K562 (cell line): ENCODE data around the gene ZKSCAN1. TPM values are rescaled to one million over a fixed set of nuclear protein-coding genes. Genes with fewer than 3 reads are reported as not detected.
A peak's percentile ranks its signal among the peaks of the same experiment; 100 is the strongest.

Experiments
- ATAC-seq: fragments of 200-7000 bp; cut with Tn5 transposase; 3 replicates; pipeline ENCODE4 v1.9.1; 2020; ENCODE audit warnings: moderate library complexity
- BruUV-seq: library from RNA; stranded (reverse); fragments of 400-500 nt; replicated peaks from 2 replicates; lab custom pipeline; 2021; lab: Mats Ljungman, UMichigan
- CTCF ChIA-PET: fragments of 300-600 bp; formaldehyde crosslinking; extraction: SDS; loops from one replicate; lab custom pipeline; 2021; ENCODE audit warnings: low intra/inter-chr PET ratio; lab: Yijun Ruan, JAX
- POLR2A ChIA-PET: fragments of 300-600, 350-650 bp; sonication (Branson Sonifier 250); formaldehyde crosslinking; extraction: SDS; loops from one replicate; lab custom pipeline; 2021; ENCODE audit warnings: antibody characterized with exemption, inconsistent platforms; lab: Yijun Ruan, JAX
- DNase-seq, 4 experiments: peaks; one replicate each; pipeline versions ENCODE4 v3.0.0 to v3.0.0-alpha.2; 2011 to 2018; ENCODE audit warnings: low spot score in 3 of 4, mixed read lengths in 3 of 4; ENCODE audit errors: extremely low read depth in 1 of 4
- FAIRE-seq: peaks from 2 replicates; lab custom pipeline; 2011; peaks lifted over from hg19 to GRCh38; lab: Jason Lieb, UNC
- H2AFZ ChIP-seq: 2 replicates; pipeline ENCODE4 v1.6.0; 2011; ENCODE audit warnings: low read depth, low read length, control low read depth, inconsistent platforms
- H3K27ac ChIP-seq: fragments of 200-600 bp; 3 replicates; pipeline ENCODE4 v1.8.0; 2011; ENCODE audit warnings: low read depth, mild to moderate bottlenecking, control low read depth, inconsistent platforms, low read length, moderate library complexity, mixed read lengths; ENCODE audit errors: extremely low read depth
- H3K27me3 ChIP-seq, 2 experiments: fragments of 300-600 bp in 1 of 2; 2 replicates in 1 of 2; 3 replicates in 1 of 2; pipeline versions ENCODE4 v1.6.0 to v1.8.0; 2011; ENCODE audit warnings: inconsistent platforms in 2 of 2, low read length in 2 of 2, mild to moderate bottlenecking in 1 of 2, mixed read lengths in 1 of 2, moderate library complexity in 1 of 2; ENCODE audit not compliant: control insufficient read depth in 2 of 2, insufficient read depth in 2 of 2
- H3K36me3 ChIP-seq: fragments of 300-600 bp; 3 replicates; pipeline ENCODE4 v1.8.0; 2011; ENCODE audit warnings: mild to moderate bottlenecking, low read length, inconsistent platforms; ENCODE audit not compliant: control insufficient read depth, insufficient read depth
- H3K4me1 ChIP-seq, 2 experiments: fragments of 200-600 bp in 1 of 2; replicated peaks in 1 of 2; 2 replicates in 1 of 2; 3 replicates in 1 of 2; pipeline versions ENCODE4 v1.5.1 to v1.8.0; 2011; ENCODE audit warnings: inconsistent platforms in 2 of 2, low read length in 2 of 2, mild to moderate bottlenecking in 1 of 2, mixed read lengths in 1 of 2, moderate library complexity in 1 of 2; ENCODE audit not compliant: control insufficient read depth in 2 of 2, insufficient read depth in 2 of 2
- H3K4me2 ChIP-seq: 2 replicates; pipeline ENCODE4 v1.6.1; 2011; ENCODE audit warnings: low read length, control low read depth, inconsistent platforms, mixed read lengths; ENCODE audit not compliant: insufficient read depth
- H3K4me3 ChIP-seq: fragments of 200-600 bp; sonication (generic), shearing (Covaris generic); 2 replicates; pipeline ENCODE4 v1.5.1; 2016; ENCODE audit warnings: control low read depth, inconsistent platforms
- H3K79me2 ChIP-seq: fragments of 200-600 bp; 3 replicates; pipeline ENCODE4 v1.8.0; 2011; ENCODE audit warnings: low read length, inconsistent platforms; ENCODE audit not compliant: control insufficient read depth, insufficient read depth
- H3K9ac ChIP-seq, 2 experiments: 2 replicates each; pipeline versions ENCODE4 v1.6.0 to v1.6.1; 2011; ENCODE audit warnings: low read depth in 2 of 2, low read length in 2 of 2, control low read depth in 1 of 2, inconsistent platforms in 1 of 2, mild to moderate bottlenecking in 1 of 2, mixed read lengths in 1 of 2; ENCODE audit not compliant: insufficient read depth in 1 of 2
- H3K9me1 ChIP-seq: one replicate; pipeline ENCODE4 v1.6.0; 2011; ENCODE audit warnings: inconsistent platforms, mild to moderate bottlenecking, low read length, moderate library complexity; ENCODE audit not compliant: control insufficient read depth, insufficient read depth
- H3K9me3 ChIP-seq: replicated peaks from 2 replicates; pipeline ENCODE4 v1.5.1; 2011; ENCODE audit warnings: low read depth, low read length, inconsistent platforms; ENCODE audit not compliant: control insufficient read depth, insufficient read depth
- H4K20me1 ChIP-seq: replicated peaks from 2 replicates; pipeline ENCODE4 v1.6.1; 2011; ENCODE audit warnings: low read length, inconsistent platforms, mixed read lengths; ENCODE audit not compliant: control insufficient read depth, insufficient read depth
- E2F5 ChIP-seq: sonication (generic); formaldehyde crosslinking; IDR thresholded peaks from 2 replicates; pipeline ENCODE4 v1.8.0; 2022; ENCODE audit warnings: mild to moderate bottlenecking, missing genetic modification reagents
- ELF2 ChIP-seq: fragments of 250-450 bp; sonication (Bioruptor Pico); IDR thresholded peaks from 2 replicates; pipeline ENCODE4 v1.5.0; 2021; ENCODE audit warnings: mild to moderate bottlenecking
- NFYB ChIP-seq: IDR thresholded peaks from 2 replicates; pipeline ENCODE4 v1.6.1; 2011; ENCODE audit warnings: mild to moderate bottlenecking, moderate library complexity; ENCODE audit not compliant: insufficient read length; ENCODE audit errors: extremely low read depth
- RNF219 ChIP-seq: fragments of 250-450 bp; sonication (Bioruptor Pico); IDR thresholded peaks from 2 replicates; pipeline ENCODE4 v1.5.0; 2022; ENCODE audit warnings: mild to moderate bottlenecking
- ZBTB40 ChIP-seq, 2 experiments: fragments of 450-650 bp in 1 of 2; sonication (generic) in 1 of 2; formaldehyde crosslinking in 1 of 2; IDR thresholded peaks; 2 replicates each; pipeline versions ENCODE4 v1.7.1 to v1.9.0; 2016 to 2022; ENCODE audit warnings: inconsistent platforms in 1 of 2, mild to moderate bottlenecking in 1 of 2, missing genetic modification reagents in 1 of 2
- ZNF134 ChIP-seq: fragments of 250-450 bp; sonication (Bioruptor Pico); conservative IDR thresholded peaks from 2 replicates; pipeline ENCODE4 v1.4.0; 2020
- WGBS: fragments of 100-300 bp; shearing (Covaris generic); methylation state at CpG from one replicate; pipeline ENCODE4 v1.1.6; 2016; ENCODE audit warnings: low coverage, mixed read lengths; ENCODE audit not compliant: insufficient coverage; ENCODE audit errors: missing lambda C conversion rate; 5-methylcytosine and 5-hydroxymethylcytosine counted together
- in situ Hi-C: fragments of 300-500 bp; cut with MboI; formaldehyde crosslinking; loops from 4 replicates; pipeline ENCODE4 v1.15.0; 2018; ENCODE audit warnings: inconsistent platforms, mixed read lengths
- intact Hi-C: fragments of 100-400 bp; cut with micrococcal nuclease; formaldehyde crosslinking; loops from 2 replicates; pipeline ENCODE4 v1.14.2; 2022
- polyA plus RNA-seq, 8 experiments: library from polyadenylated mRNA; depleted of rRNA in 4 of 8; stranded (reverse) in 5 of 8; unstranded in 3 of 8; fragments of >200 nt; fragmentation: Nextera tagmentation in 2 of 8; fragmentation: Illumina TruSeq in 1 of 8; extraction: Ambion mirVana in 2 of 8; extraction: Trizol in 1 of 8; gene quantifications; 2 replicates each; pipeline versions ENCODE4 v1.2.1 to v1.2.3, GENCODE V29; 2011 to 2014; ENCODE audit warnings: inconsistent platforms in 1 of 8, missing spikeins in 1 of 8
- total RNA-seq, 7 experiments: library from RNA; depleted of rRNA in 6 of 7; stranded (reverse); fragments of >200 nt in 6 of 7; fragmentation: Illumina TruSeq in 2 of 7; extraction: Trizol in 2 of 7; gene quantifications; 2 replicates each; pipeline versions ENCODE4 v1.2.1 to v1.2.3, GENCODE V29; 2011 to 2021; ENCODE audit warnings: low replicate concordance in 1 of 7

The ZKSCAN1 gene
- total and polyA plus RNA-seq, 9 of the 15 experiments (the other 6 are each of a cell fraction or from before 2014, with no cell fraction given) = 5.3 to 43.0 (median 23.2) TPM

GRCh38 chr7:99974681-99975080 lies 40.7 kb upstream of the ZKSCAN1 start:
- Histone ChIP-seq H3K79me2 (no peaks in the 10 kb centered on the region), H3K9ac (no peak overlapping the region), H3K27me3 (peaks cover 13 to 20% of the 10 kb centered on the region in 2 experiments; a peak in 3 of 5 replicates), H3K9me1 (no peaks in the 10 kb centered on the region), H3K4me3 (no peak overlapping the region), H3K4me2 (no peak overlapping the region), H3K9me3 (no peaks in the 10 kb centered on the region), H3K27ac (no peak overlapping the region), H3K36me3 (no peaks in the 10 kb centered on the region), H4K20me1 (no peaks in the 10 kb centered on the region), H3K4me1 (peaks cover 4 to 7% of the 10 kb centered on the region in 2 experiments; a peak in 2 of 5 replicates), H2AFZ (no peak overlapping the region)
- ATAC-seq (no peak), DNase-seq (no peak), FAIRE-seq (no peak)
- no TSS peak for BruUV-seq
- CTCF ChIA-PET = no interaction called here
- POLR2A ChIA-PET = interaction anchor here (1.1 kb wide), 1 partner anchor 67 kb away, joined by 3 read pairs; no protein-coding TSS in a partner anchor
- 0% methylated on average over 1 of the region's 1 CpG for WGBS
- intact Hi-C loops (loop anchor here (5.0 kb wide), 1 partner anchor 153 kb away; the partner anchor contains the start of gene MBLAC1), in situ Hi-C loops (no loop called here)
- TF ChIP-seq ZBTB40 (IDR thresholded peaks at IDR 0.05) (no peak), ZBTB40 (CRISPR knock-in tag; IDR thresholded peaks at IDR 0.05) (no peak), RNF219 (CRISPR knock-in tag) (no peak), ELF2 (no peak), NFYB (no peak), E2F5 (CRISPR knock-in tag) (no peak), ZNF134 (CRISPR knock-in tag) (peak; percentile 73)
